ENCODE measurements around the gene FGFBP2.

DNA sequence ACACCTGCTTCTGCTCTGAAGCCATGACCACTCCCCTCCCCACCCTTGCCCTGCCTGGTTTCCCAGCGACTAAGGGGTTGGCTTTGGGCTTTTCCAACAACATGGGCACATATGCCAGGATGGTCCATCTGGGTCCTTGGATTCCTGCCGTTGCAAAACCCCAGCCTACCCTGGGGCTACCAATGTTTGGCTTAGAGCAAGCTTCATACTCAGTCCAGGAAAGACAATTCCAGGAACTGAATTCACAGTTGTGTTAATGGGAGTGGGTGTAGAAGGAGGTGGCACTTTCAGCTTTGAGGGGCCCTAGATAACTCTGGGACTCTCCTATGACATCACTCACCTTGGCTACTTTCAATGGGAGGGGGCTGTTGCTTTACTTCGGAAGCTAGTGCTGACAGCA lies 33.4 kb downstream of the FGFBP2 start:
- TF ChIP-seq, protein P1, sequence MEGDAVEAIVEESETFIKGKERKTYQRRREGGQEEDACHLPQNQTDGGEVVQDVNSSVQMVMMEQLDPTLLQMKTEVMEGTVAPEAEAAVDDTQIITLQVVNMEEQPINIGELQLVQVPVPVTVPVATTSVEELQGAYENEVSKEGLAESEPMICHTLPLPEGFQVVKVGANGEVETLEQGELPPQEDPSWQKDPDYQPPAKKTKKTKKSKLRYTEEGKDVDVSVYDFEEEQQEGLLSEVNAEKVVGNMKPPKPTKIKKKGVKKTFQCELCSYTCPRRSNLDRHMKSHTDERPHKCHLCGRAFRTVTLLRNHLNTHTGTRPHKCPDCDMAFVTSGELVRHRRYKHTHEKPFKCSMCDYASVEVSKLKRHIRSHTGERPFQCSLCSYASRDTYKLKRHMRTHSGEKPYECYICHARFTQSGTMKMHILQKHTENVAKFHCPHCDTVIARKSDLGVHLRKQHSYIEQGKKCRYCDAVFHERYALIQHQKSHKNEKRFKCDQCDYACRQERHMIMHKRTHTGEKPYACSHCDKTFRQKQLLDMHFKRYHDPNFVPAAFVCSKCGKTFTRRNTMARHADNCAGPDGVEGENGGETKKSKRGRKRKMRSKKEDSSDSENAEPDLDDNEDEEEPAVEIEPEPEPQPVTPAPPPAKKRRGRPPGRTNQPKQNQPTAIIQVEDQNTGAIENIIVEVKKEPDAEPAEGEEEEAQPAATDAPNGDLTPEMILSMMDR (tag by site-specific recombination; IDR thresholded peaks at IDR 0.05), result no peak
- TF ChIP-seq, protein P2, sequence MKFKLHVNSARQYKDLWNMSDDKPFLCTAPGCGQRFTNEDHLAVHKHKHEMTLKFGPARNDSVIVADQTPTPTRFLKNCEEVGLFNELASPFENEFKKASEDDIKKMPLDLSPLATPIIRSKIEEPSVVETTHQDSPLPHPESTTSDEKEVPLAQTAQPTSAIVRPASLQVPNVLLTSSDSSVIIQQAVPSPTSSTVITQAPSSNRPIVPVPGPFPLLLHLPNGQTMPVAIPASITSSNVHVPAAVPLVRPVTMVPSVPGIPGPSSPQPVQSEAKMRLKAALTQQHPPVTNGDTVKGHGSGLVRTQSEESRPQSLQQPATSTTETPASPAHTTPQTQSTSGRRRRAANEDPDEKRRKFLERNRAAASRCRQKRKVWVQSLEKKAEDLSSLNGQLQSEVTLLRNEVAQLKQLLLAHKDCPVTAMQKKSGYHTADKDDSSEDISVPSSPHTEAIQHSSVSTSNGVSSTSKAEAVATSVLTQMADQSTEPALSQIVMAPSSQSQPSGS (tag by site-specific recombination; IDR thresholded peaks at IDR 0.05; ENCODE audit: low read depth), result no peak
- no peak for TF ChIP-seq ZNF830 (tag by site-specific recombination; IDR thresholded peaks at IDR 0.05; ENCODE audit: low read depth)
